ENCODE measurements around the gene TRDN.

The TRDN gene

DNA sequence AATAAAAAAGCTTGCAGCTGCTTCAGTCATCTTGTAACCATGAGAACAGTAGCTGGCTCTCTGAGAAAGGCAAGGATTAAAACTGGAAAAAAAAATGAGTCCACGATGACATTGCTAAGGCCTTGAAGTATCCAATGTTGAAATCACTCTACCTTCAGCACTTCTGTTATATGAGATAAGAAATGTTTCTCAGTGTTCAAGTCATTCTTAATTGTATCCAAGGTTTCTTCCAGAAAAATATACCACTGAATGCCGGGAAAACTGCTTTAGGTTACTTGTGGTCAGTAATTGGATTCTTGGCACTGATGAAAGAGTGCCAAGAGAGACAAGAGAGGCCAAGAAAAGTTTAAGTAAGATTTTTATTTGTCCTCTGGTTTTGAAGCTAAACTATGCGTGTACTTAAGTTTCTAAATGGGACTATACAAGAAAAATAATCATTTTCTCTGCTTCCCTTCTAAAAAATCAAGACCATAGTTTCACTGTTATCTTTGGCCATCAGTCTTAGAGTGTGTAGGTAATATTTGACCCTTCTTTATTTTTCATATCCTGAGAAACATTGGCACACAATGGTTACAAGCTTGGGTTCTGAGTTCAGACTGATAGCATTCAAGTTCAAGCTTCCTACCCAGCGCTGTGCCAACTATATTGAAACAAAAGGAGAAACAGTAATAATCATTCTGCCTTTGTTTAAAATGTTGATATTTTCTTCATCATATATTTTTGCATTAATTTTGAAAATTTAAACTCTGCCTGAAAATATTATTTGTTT lies 84.6 kb downstream of the TRDN start:
- H3K36me3 Mint-ChIP-seq: no peaks in the 10 kb centered on the region
- no peaks in the 10 kb centered on the region for H3K4me1 Mint-ChIP-seq
- H3K27ac Mint-ChIP-seq: no peak overlapping the region
- H3K4me3 Mint-ChIP-seq: no peak overlapping the region
- peaks cover 17% of the 10 kb centered on the region for H3K9me3 Mint-ChIP-seq
- no peaks in the 10 kb centered on the region for H3K27me3 Mint-ChIP-seq

DNA sequence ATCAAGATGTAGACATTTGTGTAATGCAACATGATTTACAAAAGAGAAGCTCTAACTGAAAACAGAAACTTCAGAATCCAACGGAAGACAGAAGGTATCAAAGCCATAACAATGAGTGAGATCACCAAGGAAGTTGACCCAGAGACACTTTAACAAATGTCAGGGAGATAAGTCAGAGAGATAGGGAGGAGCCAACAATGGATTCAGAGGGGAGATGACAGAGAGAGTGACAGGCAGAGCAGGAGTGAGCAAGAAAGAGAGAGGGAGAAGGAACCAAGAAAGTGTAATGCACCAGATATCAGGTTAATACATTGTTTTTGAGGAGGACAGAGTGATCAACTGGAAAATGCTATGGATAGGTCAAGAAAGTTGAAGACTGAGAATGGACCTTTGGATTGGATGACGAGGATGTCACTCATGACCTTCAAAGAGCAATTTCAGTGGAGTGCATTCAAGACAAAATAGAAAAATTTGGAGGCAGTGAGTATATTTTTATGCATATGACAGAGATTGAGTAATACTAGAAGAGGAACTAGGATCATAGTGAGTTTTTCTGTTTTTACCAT lies 86.6 kb downstream of the TRDN start:
- H3K4me3 Mint-ChIP-seq: no peak overlapping the region
- no peaks in the 10 kb centered on the region for H3K4me1 Mint-ChIP-seq
- no peak overlapping the region for H3K27ac Mint-ChIP-seq
- H3K27me3 Mint-ChIP-seq: no peaks in the 10 kb centered on the region
- H3K9me3 Mint-ChIP-seq: peaks cover 17% of the 10 kb centered on the region
- H3K36me3 Mint-ChIP-seq: no peaks in the 10 kb centered on the region

DNA sequence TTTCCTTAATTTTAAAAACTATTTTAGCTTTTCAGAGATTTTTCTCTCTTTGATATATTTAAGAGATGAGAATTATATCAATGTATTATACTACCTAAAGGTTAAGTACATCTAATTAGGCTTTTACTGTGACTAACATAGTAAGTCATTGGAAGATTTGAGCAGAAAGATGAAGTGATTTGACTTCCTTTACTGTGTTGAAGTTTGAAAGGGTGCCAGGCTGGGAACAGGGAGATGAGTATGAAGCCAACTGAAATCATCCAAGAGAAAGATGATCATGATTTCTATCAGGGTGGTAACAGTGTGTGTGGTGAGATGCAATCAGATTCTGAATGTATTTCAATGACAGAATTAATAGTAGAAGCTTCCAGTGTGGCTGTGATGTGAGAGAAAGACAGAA lies 87.3 kb downstream of the TRDN start:
- H3K4me1 Mint-ChIP-seq: no peaks in the 10 kb centered on the region
- peaks cover 17% of the 10 kb centered on the region for H3K9me3 Mint-ChIP-seq
- no peak overlapping the region for H3K27ac Mint-ChIP-seq
- H3K36me3 Mint-ChIP-seq: no peaks in the 10 kb centered on the region
- no peak overlapping the region for H3K4me3 Mint-ChIP-seq
- no peaks in the 10 kb centered on the region for H3K27me3 Mint-ChIP-seq

DNA sequence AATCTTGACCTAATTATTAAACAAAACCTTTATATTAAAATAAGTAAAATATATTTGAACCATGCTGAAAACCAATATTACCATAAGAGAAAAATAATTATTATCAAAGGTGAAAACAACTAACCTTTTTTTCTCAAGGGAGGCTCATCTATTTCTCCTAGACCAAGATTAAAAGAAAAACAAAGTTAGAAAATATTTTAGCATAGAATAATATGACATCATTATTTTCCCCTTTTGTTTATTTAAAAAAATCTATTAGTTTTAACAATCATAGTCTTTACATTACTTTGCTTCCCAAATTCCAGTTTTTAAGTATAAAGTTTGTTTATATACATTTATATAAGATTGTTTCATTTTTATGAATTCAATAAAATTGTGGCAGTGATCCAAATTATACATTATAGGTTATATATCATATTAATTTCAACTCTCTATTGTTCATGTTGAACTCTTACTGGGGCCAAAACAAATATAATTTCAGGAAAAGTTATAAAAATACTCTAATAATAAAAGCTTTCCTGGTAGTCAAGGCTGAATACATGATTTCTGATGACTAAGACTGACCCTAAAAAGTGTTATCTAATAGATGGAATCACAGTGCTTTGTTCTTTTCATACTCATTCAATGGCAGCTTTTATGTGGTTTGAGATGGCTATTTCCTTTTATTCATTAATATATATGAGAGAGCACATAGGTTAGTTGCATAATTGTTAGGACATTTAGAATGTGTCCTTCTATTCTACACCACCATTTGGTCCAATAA lies 89.4 kb downstream of the TRDN start:
- H3K27me3 Mint-ChIP-seq: no peaks in the 10 kb centered on the region
- H3K36me3 Mint-ChIP-seq: no peaks in the 10 kb centered on the region
- H3K9me3 Mint-ChIP-seq: peaks cover 10% of the 10 kb centered on the region
- H3K4me1 Mint-ChIP-seq: no peaks in the 10 kb centered on the region
- H3K27ac Mint-ChIP-seq: no peak overlapping the region
- H3K4me3 Mint-ChIP-seq: no peak overlapping the region

DNA sequence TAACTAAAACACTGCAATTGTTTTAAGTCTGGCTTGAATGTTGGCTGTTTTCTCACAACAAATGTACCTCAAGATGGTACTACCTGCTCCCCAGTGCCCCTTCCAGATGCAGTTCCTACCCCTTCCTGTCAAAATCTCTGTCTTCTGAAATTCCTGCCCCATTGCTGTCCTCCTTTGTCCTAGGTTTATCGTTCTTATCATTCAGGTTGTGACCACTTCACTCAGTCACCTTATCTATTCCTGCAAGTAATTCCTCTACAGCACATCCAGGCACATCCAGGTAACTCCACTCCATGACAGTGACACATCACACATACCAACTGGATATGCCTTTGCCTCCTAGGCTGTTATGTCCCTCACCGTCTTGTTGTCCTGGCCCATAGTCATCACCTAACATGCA lies 90.2 kb downstream of the TRDN start:
- Mint-ChIP-seq H3K27ac (no peak overlapping the region), H3K36me3 (no peaks in the 10 kb centered on the region), H3K9me3 (peaks cover 10% of the 10 kb centered on the region), H3K4me1 (no peaks in the 10 kb centered on the region), H3K4me3 (no peak overlapping the region), H3K27me3 (no peaks in the 10 kb centered on the region)

DNA sequence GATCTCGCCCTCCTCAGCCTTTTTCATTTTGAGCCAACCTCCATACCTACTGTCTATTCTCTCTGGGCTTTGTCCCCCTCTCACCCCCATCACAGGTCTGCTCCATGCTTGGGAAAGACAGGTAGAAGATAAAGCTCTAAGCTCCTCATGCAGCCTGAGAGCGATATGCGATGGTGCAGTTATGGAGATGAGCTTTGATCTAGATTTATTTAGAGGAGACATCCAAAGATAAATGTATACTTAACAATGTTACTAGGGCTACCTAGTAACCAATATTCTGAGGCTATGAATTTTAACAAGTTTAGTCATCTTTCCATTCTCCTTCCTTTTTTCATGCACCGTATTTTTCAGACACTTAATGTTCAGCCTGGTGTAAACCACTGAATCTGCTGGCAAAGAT lies 95.3 kb downstream of the TRDN start:
- no peaks in the 10 kb centered on the region for H3K4me1 Mint-ChIP-seq
- no peak overlapping the region for H3K4me3 Mint-ChIP-seq
- H3K9me3 Mint-ChIP-seq: peaks cover 7% of the 10 kb centered on the region
- H3K27ac Mint-ChIP-seq: no peak overlapping the region
- no peaks in the 10 kb centered on the region for H3K36me3 Mint-ChIP-seq
- no peaks in the 10 kb centered on the region for H3K27me3 Mint-ChIP-seq

DNA sequence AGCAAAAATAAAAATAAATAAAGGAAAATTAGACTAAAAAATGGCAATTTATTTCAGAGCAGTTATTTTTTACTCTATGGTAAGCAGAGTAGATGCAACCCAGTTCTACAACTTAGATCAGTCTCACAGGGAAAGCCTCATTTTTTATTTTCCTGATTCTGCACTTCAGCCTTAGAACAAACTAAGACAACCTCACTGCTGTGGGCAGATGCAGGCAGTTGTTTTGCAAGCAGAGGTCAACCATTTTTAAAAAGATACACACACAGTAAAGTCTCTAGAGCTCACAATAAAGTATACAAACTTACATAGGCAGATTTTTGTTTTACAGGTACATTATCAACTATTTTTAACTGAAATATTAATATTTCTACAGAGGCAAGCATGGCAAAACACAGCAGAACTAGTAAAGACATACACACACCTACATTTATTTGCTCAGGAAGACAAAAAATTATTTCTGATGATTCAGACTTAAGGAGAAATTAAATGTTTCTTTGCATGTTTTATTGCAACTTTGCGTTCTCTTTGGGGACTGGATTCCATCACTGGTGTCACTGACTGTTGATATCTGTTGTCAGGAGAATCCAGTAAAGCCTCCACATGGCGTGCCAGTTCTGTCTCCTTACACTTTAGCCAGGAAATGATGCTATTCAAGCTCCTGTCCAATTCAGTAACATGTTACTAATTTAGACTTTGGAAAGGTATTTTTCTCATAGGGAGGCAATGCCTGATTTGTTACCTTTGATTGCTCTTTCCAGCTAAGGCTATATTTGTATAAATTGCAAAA lies 102.7 kb downstream of the TRDN start:
- Mint-ChIP-seq H3K27me3 (no peaks in the 10 kb centered on the region), H3K27ac (no peak overlapping the region), H3K4me1 (no peaks in the 10 kb centered on the region), H3K9me3 (no peaks in the 10 kb centered on the region), H3K36me3 (no peaks in the 10 kb centered on the region), H3K4me3 (no peak overlapping the region)

DNA sequence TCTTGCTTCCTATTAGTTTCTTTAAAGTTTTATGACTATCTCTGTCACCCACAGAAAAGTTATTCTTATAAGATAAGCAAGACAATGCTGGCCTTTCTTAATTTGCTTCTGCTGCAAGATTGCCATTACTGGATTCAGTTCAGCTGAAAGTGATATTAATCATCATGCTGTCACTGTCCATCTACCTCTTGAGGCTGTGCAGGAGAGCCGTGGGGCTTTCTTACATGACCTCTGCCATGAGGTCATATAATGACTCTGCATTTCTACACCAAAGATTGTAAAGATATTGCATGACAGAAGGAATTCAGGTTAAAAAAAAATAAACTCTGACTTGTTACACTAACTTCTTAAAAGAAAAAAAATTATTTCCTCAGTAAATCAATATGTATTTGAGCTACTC lies 106.9 kb downstream of the TRDN start:
- no peaks in the 10 kb centered on the region for H3K4me1 Mint-ChIP-seq
- H3K9me3 Mint-ChIP-seq: peaks cover 3% of the 10 kb centered on the region
- no peaks in the 10 kb centered on the region for H3K27me3 Mint-ChIP-seq
- H3K4me3 Mint-ChIP-seq: no peak overlapping the region
- no peaks in the 10 kb centered on the region for H3K36me3 Mint-ChIP-seq
- no peak overlapping the region for H3K27ac Mint-ChIP-seq

DNA sequence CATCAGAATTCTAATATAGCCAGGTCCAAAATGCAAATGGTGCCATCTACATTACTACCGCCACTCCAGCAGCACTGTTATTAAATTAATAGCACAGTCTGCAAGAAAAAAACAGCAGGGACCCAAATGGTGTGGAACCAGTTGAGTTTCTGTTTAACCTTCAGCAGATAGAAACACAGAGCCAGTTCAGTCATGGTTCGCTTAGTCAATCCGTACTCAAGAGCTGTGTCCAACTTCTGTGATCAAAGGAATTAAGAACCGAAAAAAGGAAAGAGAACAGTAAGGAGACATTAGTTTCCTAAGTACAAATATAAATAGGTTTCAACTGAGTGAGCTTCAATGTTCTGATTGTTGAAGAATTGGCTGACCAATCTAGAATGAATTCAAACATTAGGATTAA lies 107.7 kb downstream of the TRDN start:
- Mint-ChIP-seq H3K4me1 (no peaks in the 10 kb centered on the region), H3K9me3 (peaks cover 3% of the 10 kb centered on the region), H3K36me3 (no peaks in the 10 kb centered on the region), H3K4me3 (no peak overlapping the region), H3K27ac (no peak overlapping the region), H3K27me3 (no peaks in the 10 kb centered on the region)

DNA sequence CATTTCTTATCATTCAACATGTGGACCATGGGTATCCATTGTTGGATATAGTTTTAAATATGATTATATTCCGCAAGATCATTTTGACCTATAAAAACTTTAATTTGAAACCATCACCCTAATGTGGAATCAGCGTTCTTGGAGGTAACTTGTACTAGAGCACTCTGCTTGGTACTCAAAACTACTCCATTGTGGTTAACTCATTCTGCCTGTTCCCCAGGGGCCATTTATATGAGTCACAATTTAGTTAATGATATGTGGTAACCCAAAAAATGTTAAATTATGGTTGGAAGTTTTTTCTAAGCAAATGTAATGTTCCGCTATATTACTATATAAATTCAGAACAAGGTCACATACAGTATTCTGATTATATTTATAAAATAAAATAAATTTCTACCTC lies 109.3 kb downstream of the TRDN start:
- Mint-ChIP-seq H3K9me3 (peaks cover 3% of the 10 kb centered on the region), H3K4me3 (no peak overlapping the region), H3K27me3 (no peaks in the 10 kb centered on the region), H3K27ac (no peak overlapping the region), H3K36me3 (no peaks in the 10 kb centered on the region), H3K4me1 (no peaks in the 10 kb centered on the region)

DNA sequence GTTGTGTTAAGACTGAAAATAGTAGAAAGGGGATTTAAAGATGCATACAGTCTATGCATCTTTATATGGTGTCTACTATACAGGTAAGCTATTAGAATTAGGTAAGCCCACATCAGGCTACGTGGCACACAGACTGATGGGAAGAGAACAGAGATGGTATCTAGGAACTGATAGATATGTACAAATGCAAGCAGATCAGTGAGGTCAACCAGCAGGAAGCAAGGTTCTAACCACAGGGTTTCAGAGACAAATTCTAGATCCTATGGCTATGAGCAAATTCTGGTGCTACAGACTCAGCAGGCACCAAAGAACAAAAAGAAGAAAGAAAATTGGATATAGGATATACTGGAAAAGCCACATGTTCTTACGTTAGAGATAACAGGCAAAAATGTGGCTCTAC lies 110.6 kb downstream of the TRDN start:
- H3K4me3 Mint-ChIP-seq: no peak overlapping the region
- H3K27ac Mint-ChIP-seq: no peak overlapping the region
- H3K9me3 Mint-ChIP-seq: peaks cover 3% of the 10 kb centered on the region
- no peaks in the 10 kb centered on the region for H3K4me1 Mint-ChIP-seq
- H3K27me3 Mint-ChIP-seq: no peaks in the 10 kb centered on the region
- H3K36me3 Mint-ChIP-seq: no peaks in the 10 kb centered on the region

DNA sequence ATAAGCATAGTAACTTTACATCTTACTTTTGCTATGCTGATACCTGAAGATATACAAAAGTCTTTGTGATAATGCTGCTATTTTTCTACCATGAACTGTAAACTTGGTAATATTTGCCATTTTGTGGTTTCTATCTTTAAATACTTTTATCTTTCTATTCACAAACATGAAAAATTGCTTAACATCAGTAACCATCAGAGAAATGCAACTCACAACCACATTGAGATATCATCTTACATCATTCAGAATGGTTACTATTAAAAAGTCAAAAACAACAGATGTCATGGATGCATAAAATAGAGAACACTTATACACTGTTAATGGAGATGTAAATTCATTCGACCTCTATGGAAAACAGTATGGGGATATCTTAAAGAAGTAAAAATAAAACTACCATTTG lies 112.0 kb downstream of the TRDN start:
- Mint-ChIP-seq H3K4me3 (no peak overlapping the region), H3K27me3 (no peaks in the 10 kb centered on the region), H3K36me3 (no peaks in the 10 kb centered on the region), H3K9me3 (peaks cover 3% of the 10 kb centered on the region), H3K27ac (no peak overlapping the region), H3K4me1 (no peaks in the 10 kb centered on the region)

DNA sequence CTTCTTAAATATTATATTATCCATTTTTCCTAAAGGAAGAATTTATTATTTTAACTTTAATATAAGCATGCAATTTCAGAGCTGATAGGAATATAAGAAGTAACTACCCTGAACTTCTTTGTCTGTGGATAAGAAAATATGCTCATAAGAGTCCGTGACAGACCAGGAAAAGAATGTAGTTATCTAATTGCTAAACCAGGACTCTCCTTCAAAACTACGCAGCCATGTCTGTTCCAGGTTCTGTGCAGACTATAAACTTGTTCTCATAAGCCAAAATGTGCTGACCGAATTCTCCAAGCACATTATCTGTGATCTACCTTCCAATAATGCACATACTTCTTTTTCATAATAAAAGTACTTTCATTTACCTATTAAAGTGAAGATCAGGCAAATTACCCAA lies 116.5 kb downstream of the TRDN start:
- Mint-ChIP-seq H3K4me1 (no peaks in the 10 kb centered on the region), H3K36me3 (no peaks in the 10 kb centered on the region), H3K9me3 (peaks cover 2% of the 10 kb centered on the region), H3K4me3 (no peak overlapping the region), H3K27ac (no peak overlapping the region), H3K27me3 (no peaks in the 10 kb centered on the region)

DNA sequence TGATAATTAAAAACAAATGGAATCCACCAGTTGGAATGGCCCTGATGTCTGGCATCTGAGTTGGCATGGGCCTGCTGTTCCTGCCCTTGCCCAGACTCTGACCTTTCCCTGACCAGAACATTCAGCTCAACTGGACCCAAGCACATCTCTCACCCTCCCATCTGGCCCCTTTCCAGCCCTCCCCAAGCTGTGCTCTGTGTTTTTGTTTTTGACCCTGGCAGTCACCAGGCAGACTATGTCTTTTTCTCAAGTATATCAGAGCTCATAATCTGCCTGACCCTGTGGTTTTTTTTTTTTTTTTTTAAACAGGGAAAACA lies 117.6 kb downstream of the TRDN start:
- Mint-ChIP-seq H3K4me3 (no peak overlapping the region), H3K27me3 (no peaks in the 10 kb centered on the region), H3K4me1 (no peaks in the 10 kb centered on the region), H3K27ac (no peak overlapping the region), H3K36me3 (no peaks in the 10 kb centered on the region), H3K9me3 (no peaks in the 10 kb centered on the region)

DNA sequence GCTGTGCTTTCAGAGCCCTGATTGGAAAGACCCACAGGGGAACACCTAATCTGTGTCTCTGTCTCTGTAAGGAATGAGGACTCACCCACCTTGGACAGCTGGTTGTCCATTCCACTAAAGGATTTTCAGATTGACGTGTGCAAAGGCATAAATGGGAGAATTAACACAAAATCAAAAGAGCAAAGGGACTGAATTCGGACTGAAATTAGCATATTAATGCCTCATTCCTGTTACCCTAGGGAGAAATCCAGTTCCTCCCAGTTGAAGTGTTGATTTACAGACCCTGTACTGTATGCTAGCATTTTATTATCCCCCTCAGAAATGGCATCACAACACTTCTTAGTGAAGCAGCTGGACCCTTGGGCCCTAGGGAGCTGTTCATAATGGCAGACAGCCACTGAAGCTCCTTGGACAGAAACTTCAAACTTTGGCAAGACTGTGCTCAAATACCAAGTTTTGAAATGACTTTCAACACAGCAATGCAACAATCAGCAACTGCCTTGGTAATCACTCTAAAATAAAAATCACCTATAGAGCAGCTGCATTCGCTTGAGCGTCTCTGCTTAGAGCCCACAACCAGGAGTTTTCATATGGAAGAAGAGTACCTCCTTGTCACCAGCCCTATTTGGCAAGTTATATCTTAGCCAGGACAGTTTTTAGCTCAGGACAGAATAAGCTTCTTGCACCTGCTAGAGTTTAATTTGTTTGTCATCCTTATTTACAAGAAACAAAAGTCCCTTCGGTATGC lies 118.1 kb downstream of the TRDN start:
- Mint-ChIP-seq H3K4me3 (no peak overlapping the region), H3K9me3 (no peaks in the 10 kb centered on the region), H3K4me1 (no peaks in the 10 kb centered on the region), H3K27ac (no peak overlapping the region), H3K27me3 (no peaks in the 10 kb centered on the region), H3K36me3 (no peaks in the 10 kb centered on the region)
